Nephron progenitor cell (in vitro differentiated cells): ENCODE results near the gene ILF3.

Experiments
- DNase-seq: peaks from one replicate; pipeline ENCODE4 v3.0.0; 2021
- H3K27ac Mint-ChIP-seq: 2 replicates; pipeline ENCODE4 v1.8.0; 2021; ENCODE audit warnings: mild to moderate bottlenecking, moderate library complexity, mixed read lengths
- H3K27me3 Mint-ChIP-seq: 2 replicates; pipeline ENCODE4 v1.8.0; 2021; ENCODE audit warnings: mild to moderate bottlenecking, low read depth, mixed read lengths; ENCODE audit not compliant: poor library complexity
- H3K36me3 Mint-ChIP-seq: 2 replicates; pipeline ENCODE4 v1.8.0; 2021; ENCODE audit warnings: low read depth, mixed read lengths
- H3K4me1 Mint-ChIP-seq: 2 replicates; pipeline ENCODE4 v1.8.0; 2021; ENCODE audit warnings: mixed read lengths
- H3K4me3 Mint-ChIP-seq: 2 replicates; pipeline ENCODE4 v1.8.0; 2021; ENCODE audit warnings: mild to moderate bottlenecking, moderate library complexity, mixed read lengths
- H3K9me3 Mint-ChIP-seq: 2 replicates; pipeline ENCODE4 v1.8.0; 2021; ENCODE audit warnings: mild to moderate bottlenecking, moderate library complexity, mixed read lengths
- TF ChIP-seq, protein P1 (sequence below): fragments of 200-600 bp; sonication (generic); IDR thresholded peaks from 2 replicates; pipeline ENCODE4 v1.5.0; 2021; ENCODE audit warnings: antibody characterized with exemption

The ILF3 gene

DNA sequence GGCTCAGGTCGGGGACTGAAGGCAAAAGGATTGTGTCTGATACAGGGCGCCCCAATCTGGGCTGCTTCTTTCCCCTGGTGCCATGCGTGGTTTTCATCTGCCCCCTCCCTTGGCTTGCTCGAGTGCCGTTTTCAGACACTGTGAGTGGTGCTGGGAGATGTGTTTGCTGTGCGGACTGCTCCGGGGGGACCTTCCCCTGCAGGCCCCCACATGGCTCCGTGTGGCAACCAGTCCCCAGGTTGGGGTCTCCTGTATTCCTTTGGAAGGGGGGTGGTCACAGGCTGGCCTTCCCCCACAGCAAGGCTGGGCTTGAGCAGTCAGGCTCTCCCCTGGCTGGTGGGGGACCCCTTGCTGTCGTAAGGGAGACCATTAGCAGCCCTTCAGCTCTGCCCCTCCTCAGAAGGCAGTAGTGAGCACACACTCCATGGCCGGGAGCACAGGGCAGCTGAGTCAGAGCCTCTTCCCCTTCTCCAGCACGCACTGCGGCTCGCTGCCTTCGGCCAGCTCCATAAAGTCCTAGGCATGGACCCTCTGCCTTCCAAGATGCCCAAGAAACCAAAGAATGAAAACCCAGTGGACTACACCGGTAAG lies 26.5 kb downstream of the ILF3 start:
- TF ChIP-seq, protein P1, sequence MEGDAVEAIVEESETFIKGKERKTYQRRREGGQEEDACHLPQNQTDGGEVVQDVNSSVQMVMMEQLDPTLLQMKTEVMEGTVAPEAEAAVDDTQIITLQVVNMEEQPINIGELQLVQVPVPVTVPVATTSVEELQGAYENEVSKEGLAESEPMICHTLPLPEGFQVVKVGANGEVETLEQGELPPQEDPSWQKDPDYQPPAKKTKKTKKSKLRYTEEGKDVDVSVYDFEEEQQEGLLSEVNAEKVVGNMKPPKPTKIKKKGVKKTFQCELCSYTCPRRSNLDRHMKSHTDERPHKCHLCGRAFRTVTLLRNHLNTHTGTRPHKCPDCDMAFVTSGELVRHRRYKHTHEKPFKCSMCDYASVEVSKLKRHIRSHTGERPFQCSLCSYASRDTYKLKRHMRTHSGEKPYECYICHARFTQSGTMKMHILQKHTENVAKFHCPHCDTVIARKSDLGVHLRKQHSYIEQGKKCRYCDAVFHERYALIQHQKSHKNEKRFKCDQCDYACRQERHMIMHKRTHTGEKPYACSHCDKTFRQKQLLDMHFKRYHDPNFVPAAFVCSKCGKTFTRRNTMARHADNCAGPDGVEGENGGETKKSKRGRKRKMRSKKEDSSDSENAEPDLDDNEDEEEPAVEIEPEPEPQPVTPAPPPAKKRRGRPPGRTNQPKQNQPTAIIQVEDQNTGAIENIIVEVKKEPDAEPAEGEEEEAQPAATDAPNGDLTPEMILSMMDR: no peak
- Mint-ChIP-seq H3K4me3 (no peak overlapping the region), H3K36me3 (peaks cover 74% of the 10 kb centered on the region), H3K4me1 (no peaks in the 10 kb centered on the region), H3K27ac (no peak overlapping the region), H3K9me3 (no peaks in the 10 kb centered on the region), H3K27me3 (no peaks in the 10 kb centered on the region)
- DNase-seq: no peak

DNA sequence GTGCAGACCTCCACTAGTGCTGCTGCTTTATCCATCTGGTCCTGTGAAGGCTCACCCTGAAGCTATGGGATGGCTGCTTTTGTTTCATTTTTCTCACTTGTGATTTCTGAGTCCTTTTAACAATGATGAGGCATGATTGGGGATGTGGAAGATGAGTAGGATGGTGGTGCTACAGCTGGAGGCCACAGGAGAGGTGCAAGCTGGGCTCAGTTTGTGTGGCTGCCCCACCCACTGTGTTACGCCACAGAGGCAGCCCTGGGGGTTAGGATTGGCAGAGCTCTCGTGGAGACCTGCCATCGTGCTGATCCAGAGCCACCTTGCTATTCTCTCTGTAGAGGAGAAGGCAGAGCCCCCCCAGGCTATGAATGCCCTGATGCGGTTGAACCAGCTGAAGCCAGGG lies 27.5 kb downstream of the ILF3 start:
- TF ChIP-seq, protein P1: no peak
- Mint-ChIP-seq H3K36me3 (peaks cover 69% of the 10 kb centered on the region), H3K9me3 (no peaks in the 10 kb centered on the region), H3K4me3 (no peak overlapping the region), H3K27ac (peak overlapping the region; percentile 93), H3K4me1 (no peaks in the 10 kb centered on the region), H3K27me3 (no peaks in the 10 kb centered on the region)
- no peak for DNase-seq

DNA sequence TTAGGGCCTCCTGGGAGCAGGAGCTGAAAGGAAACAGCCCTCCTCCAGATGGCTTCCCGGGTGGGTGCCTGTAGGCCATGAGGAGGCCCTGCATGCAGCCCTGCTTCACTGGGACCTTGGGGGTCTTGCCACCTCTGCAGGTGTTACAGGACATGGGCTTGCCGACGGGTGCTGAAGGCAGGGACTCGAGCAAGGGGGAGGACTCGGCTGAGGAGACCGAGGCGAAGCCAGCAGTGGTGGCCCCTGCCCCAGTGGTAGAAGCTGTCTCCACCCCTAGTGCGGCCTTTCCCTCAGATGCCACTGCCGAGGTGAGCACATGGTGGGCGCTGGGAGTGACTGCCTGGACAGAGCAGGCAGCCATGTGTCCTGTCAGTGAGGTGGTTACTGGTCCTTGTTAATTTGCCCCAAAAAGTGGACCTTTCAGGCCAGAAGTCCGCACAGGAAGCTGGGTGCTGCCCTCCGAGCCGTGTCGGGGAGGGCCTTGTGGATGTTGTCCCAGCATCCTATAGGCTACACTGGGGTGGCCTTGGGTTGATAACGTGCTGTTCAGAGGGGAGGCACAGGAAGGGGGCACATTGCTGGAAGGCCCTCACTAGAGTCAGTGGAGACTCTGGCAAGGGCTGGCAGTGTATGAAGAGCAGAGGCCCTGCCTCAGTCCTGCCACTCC lies 28.4 kb downstream of the ILF3 start:
- no peaks in the 10 kb centered on the region for H3K9me3 Mint-ChIP-seq
- peaks cover 66% of the 10 kb centered on the region for H3K36me3 Mint-ChIP-seq
- no peaks in the 10 kb centered on the region for H3K27me3 Mint-ChIP-seq
- no peak overlapping the region for H3K4me3 Mint-ChIP-seq
- H3K27ac Mint-ChIP-seq: peak overlapping the region; percentile 57
- no peaks in the 10 kb centered on the region for H3K4me1 Mint-ChIP-seq
- TF ChIP-seq, protein P1: no peak
- no peak for DNase-seq

DNA sequence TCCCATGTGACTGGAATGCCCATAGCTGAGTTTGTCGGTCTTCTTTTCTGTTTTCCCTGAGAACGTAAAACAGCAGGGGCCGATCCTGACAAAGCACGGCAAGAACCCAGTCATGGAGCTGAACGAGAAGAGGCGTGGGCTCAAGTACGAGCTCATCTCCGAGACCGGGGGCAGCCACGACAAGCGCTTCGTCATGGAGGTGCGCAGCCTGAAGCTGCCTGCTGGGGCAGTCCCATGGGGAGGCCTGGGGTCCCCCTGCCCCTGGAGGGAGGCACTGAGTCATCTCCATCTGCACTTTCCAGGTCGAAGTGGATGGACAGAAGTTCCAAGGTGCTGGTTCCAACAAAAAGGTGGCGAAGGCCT lies 28.9 kb downstream of the ILF3 start:
- H3K4me3 Mint-ChIP-seq: no peak overlapping the region
- no peaks in the 10 kb centered on the region for H3K27me3 Mint-ChIP-seq
- TF ChIP-seq, protein P1: no peak
- peak overlapping the region; percentile 57 for H3K27ac Mint-ChIP-seq
- no peaks in the 10 kb centered on the region for H3K9me3 Mint-ChIP-seq
- no peaks in the 10 kb centered on the region for H3K4me1 Mint-ChIP-seq
- H3K36me3 Mint-ChIP-seq: peaks cover 61% of the 10 kb centered on the region
- DNase-seq: no peak

DNA sequence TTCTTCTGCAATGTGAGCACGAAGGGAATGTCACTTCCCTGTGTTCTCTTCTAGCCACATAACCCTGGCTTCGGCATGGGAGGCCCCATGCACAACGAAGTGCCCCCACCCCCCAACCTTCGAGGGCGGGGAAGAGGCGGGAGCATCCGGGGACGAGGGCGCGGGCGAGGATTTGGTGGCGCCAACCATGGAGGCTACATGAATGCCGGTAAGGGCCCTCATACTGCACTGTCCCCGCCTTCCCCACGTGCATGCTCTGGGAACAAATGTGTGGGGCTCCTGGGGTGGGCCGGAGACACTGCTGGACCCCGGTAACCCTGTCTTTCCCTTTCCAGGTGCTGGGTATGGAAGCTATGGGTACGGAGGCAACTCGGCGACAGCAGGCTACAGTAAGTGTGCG lies 29.4 kb downstream of the ILF3 start:
- H3K27ac Mint-ChIP-seq: peak overlapping the region; percentile 48
- H3K36me3 Mint-ChIP-seq: peaks cover 55% of the 10 kb centered on the region
- no peaks in the 10 kb centered on the region for H3K4me1 Mint-ChIP-seq
- H3K4me3 Mint-ChIP-seq: no peak overlapping the region
- DNase-seq: no peak
- no peaks in the 10 kb centered on the region for H3K9me3 Mint-ChIP-seq
- TF ChIP-seq, protein P1: no peak
- no peaks in the 10 kb centered on the region for H3K27me3 Mint-ChIP-seq

DNA sequence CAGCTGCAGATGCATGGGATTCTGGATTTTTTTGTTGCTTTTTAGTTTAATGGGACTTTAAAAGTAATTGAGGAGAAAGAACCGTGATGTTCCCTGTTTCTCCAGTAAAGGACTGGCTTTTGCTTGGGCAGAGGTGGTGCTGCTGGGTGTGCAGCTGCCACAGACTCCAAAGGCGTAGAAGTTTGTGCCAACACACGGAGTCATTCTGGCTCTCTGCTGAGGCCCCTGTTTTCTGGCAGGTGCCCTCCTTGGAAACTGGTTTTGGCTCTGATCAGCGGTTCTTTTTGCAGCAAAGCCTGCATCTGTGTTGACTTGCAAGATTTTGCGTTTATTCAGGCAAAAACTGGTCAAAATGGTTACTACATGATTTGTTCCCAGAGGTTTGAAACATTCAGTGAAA lies 31.1 kb downstream of the ILF3 start:
- Mint-ChIP-seq H3K36me3 (peaks cover 54% of the 10 kb centered on the region), H3K4me1 (no peaks in the 10 kb centered on the region), H3K27me3 (no peaks in the 10 kb centered on the region), H3K4me3 (no peak overlapping the region), H3K9me3 (no peaks in the 10 kb centered on the region), H3K27ac (peak overlapping the region; percentile 33)
- TF ChIP-seq, protein P1: no peak
- no peak for DNase-seq
